WI38 (cell line): ENCODE measurements around the gene PBXIP1.

Experiments
- H3K4me3 ChIP-seq: 2 replicates; pipeline ENCODE4 v1.5.1; 2011; ENCODE audit warnings: low read depth, mild to moderate bottlenecking, control low read depth, low read length
- TF ChIP-seq, protein P1 (sequence below): IDR thresholded peaks from 2 replicates; pipeline ENCODE4 v1.5.1; 2012; ENCODE audit warnings: low read depth, mild to moderate bottlenecking, control low read depth, low read length

Gene PBXIP1

DNA sequence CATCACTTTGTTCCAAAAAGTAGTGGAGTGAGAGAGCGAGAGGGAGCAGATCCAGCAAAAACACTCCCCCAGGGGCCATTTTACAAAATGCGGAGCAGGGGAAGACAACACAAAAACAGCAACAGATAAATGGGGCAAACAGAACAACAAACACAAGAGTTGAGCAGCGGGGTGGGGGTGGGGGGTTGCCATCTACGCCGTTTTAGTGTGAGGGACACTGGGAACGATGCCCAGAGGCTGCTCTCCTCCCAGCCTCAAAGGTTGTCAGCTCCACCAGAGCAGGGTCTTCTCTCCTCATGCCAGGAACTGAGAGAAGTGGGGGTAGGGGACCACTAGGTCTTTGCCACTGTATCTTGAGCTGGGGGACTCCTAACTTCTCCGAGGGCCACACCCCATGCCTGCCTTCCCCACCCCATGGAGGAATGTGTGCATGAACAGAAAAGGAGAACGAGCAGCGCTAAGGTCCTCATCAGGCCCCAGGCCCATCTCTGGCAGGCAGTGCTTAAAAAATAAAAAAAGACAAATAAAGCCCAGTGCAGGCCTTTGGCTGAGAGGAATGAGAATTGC lies 1.3 kb upstream of the PBXIP1 start:
- H3K4me3 ChIP-seq = no peak overlapping the region
- TF ChIP-seq, protein P1, sequence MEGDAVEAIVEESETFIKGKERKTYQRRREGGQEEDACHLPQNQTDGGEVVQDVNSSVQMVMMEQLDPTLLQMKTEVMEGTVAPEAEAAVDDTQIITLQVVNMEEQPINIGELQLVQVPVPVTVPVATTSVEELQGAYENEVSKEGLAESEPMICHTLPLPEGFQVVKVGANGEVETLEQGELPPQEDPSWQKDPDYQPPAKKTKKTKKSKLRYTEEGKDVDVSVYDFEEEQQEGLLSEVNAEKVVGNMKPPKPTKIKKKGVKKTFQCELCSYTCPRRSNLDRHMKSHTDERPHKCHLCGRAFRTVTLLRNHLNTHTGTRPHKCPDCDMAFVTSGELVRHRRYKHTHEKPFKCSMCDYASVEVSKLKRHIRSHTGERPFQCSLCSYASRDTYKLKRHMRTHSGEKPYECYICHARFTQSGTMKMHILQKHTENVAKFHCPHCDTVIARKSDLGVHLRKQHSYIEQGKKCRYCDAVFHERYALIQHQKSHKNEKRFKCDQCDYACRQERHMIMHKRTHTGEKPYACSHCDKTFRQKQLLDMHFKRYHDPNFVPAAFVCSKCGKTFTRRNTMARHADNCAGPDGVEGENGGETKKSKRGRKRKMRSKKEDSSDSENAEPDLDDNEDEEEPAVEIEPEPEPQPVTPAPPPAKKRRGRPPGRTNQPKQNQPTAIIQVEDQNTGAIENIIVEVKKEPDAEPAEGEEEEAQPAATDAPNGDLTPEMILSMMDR = no peak

DNA sequence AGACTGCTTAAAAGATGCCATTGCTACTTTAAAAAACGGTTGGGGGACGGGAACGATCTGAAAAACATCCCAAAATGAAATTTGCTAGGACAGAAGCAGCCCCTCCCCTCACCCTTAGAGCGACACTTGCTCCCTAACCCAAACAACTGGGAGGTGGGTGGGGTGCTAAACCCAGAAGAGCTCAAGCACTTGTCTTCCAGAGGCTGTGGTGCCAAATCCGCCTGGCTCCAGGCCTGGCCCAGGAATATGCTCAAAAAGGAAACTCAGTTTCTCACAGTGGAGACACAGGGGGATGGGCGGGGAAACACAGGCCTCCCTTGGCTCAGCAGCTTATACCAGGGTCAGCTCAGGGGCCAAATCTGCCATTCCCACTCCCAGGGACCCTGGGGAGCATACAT lies 644 bp upstream of the PBXIP1 start:
- TF ChIP-seq, protein P1 = no peak

GRCh38 chr1:154955039-154955717 lies 721 bp downstream of the PBXIP1 start:
- TF ChIP-seq, protein P1 = no peak
- peak overlapping the region; percentile 67 for H3K4me3 ChIP-seq

More for the DNA sequence above, 644 bp upstream of the PBXIP1 start:
- peak overlapping the region; percentile 67 for H3K4me3 ChIP-seq

DNA sequence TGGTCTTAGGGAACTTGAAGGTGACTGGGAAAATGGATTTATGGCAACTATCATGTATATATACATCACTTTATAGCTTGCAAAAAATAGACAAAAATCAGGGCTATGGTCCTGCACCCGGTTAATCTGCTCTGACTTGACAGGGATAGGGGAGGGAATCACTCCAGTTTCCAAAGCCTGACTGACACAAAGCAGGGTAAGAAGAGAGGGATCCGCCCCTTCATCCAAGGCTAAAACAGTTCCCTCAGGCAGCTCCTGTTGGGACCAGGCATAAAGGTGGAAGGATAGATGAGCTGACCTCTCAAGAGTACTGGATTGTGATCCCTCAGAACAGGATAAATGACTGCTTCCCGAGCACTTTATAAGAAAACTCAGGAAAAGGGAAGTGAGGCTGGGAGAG lies 1.4 kb downstream of the PBXIP1 start:
- TF ChIP-seq, protein P1 = no peak

GRCh38 chr1:154953611-154954038 lies 2.3 kb downstream of the PBXIP1 start:
- TF ChIP-seq, protein P1 = no peak
- no peak overlapping the region for H3K4me3 ChIP-seq

More for the DNA sequence above, 1.4 kb downstream of the PBXIP1 start:
- peak overlapping the region; percentile 67; the same call in 1 of the 2 replicates for H3K4me3 ChIP-seq

DNA sequence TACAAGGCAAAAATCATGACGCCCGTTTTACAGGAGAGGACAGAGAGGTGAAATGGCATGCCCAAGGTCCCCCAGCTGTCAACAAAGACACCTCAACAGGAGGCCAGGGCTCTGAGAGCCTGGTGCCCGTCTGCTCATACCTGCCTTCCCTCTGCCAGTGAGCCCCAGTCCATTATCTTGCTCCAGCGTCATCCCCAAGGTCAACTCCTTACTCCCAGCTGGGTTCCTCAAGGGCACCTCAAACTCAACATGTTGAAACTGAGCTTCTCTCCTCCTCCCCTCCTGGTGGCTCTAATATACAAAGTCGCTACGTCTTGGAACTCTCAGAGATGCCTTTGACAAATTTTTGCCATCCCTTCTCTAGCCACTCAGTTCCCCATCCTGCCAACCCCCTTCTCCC lies 3.2 kb downstream of the PBXIP1 start:
- TF ChIP-seq, protein P1 = no peak
- H3K4me3 ChIP-seq = no peak overlapping the region

- no peak overlapping the region for H3K4me3 ChIP-seq
These were observed 3.8 kb downstream of the PBXIP1 start for GRCh38 chr1:154951901-154952657.

More at GRCh38 chr1:154951901-154952657, 3.8 kb downstream of the PBXIP1 start:
- TF ChIP-seq, protein P1 = no peak
